ENCODE data around the gene AR. TPM values are rescaled to one million over a fixed set of nuclear protein-coding genes. Genes with fewer than 3 reads are reported as not detected.

The AR gene
- total RNA-seq, 4 donors from 2014 or later, result 6.8 to 9.9 (median 8.2) TPM

DNA sequence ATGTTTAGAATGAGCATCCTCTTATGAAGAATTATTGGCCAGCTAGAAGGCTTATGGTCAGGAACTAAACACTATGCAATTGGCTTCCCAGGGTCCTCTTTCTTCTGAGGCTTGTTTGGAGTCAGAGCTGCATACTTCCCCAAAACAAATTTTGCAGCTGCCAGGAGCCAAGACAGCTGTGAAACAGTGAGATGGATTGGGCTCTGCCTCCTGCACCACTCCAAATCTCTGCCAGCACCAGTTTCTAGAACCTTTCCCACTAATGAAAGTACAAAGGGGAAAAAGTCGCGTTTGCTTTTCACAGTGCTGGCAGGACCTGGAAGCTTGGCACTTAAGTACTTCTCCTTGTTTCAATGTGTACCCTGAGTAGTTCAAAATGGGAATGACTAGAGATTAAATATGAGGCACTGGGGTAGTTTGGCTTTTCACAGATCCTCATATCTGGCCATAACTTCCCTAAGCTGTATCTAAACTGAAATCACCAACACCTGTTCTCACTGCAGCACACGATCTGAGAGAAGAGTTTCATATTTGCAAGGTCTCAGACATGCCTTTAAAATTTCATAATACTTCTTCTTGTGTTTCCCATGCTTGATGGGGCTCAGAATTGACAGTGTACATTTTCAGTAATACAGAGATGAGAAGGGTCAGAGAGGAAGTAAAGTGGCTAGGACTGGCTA, 20.7 kb upstream of the AR start:
- ATAC-seq, result no peak

DNA sequence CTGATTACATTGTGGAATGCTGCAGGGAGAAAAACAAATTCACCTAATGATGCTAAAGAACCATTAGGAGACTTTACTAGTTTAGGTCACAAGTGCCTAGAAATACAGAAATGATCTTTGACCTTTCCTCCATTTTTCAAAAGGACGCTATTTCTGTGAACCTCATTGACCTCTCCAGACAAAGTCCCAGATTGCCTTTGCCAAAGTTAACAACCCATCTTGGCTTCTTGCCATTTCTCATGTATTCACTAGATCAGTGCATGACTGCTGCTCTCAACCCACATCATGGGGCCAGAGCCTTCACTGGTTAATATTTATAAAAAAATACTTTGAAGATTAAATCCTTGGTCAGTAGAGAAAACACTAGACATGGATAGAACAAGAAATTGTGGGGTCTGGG, 19.9 kb upstream of the AR start:
- Histone ChIP-seq H3K27me3 (no peaks in the 10 kb centered on the region), H3K4me3 (no peak overlapping the region), H3K9me3 (no peaks in the 10 kb centered on the region), H3K27ac (no peak overlapping the region), H3K36me3 (no peaks in the 10 kb centered on the region), H3K4me1 (peaks cover 0 to 5% of the 10 kb centered on the region in 2 donors)
- no peak for ATAC-seq
- TF ChIP-seq CTCF (IDR thresholded peaks at IDR 0.05 in 4 of 5, conservative IDR thresholded peaks at IDR 0.05 in 1 of 5), result no peak
- no peak for TF ChIP-seq POLR2A (IDR thresholded peaks at IDR 0.05)
- in situ Hi-C loops (cut with MboI; ENCODE audit: low sequenced_read_pairs in 4 of 4), result no loop called here
- intact Hi-C loops (cut with DNase I; ENCODE audit: low total_unique reads), result no loop called here
- DNase-seq, result no peak

More for the DNA sequence above, 20.7 kb upstream of the AR start:
- intact Hi-C loops (cut with DNase I; ENCODE audit: low total_unique reads) (no loop called here), in situ Hi-C loops (cut with MboI; ENCODE audit: low sequenced_read_pairs in 4 of 4) (no loop called here)
- Histone ChIP-seq H3K9me3 (no peaks in the 10 kb centered on the region), H3K27me3 (no peaks in the 10 kb centered on the region), H3K27ac (no peak overlapping the region), H3K4me1 (peaks cover 0 to 5% of the 10 kb centered on the region in 2 donors), H3K36me3 (no peaks in the 10 kb centered on the region), H3K4me3 (no peak overlapping the region)
- TF ChIP-seq CTCF (IDR thresholded peaks at IDR 0.05 in 4 of 5, conservative IDR thresholded peaks at IDR 0.05 in 1 of 5) (no peak), POLR2A (IDR thresholded peaks at IDR 0.05) (no peak)
- DNase-seq, result no peak

- Histone ChIP-seq H3K4me1 (peaks cover 0 to 5% of the 10 kb centered on the region in 2 donors), H3K27me3 (no peaks in the 10 kb centered on the region), H3K36me3 (no peaks in the 10 kb centered on the region), H3K9me3 (no peaks in the 10 kb centered on the region), H3K4me3 (no peak overlapping the region), H3K27ac (no peak overlapping the region)
- no peak for ATAC-seq
- no peak for TF ChIP-seq CTCF (IDR thresholded peaks at IDR 0.05 in 4 of 5, conservative IDR thresholded peaks at IDR 0.05 in 1 of 5)
- TF ChIP-seq POLR2A (IDR thresholded peaks at IDR 0.05), result no peak
- intact Hi-C loops (cut with DNase I; ENCODE audit: low total_unique reads), result no loop called here
- in situ Hi-C loops (cut with MboI; ENCODE audit: low sequenced_read_pairs in 4 of 4), result no loop called here
- DNase-seq, result no peak
Observed at GRCh38 chrX:67524428-67524827, 19.4 kb upstream of the AR start.

DNA sequence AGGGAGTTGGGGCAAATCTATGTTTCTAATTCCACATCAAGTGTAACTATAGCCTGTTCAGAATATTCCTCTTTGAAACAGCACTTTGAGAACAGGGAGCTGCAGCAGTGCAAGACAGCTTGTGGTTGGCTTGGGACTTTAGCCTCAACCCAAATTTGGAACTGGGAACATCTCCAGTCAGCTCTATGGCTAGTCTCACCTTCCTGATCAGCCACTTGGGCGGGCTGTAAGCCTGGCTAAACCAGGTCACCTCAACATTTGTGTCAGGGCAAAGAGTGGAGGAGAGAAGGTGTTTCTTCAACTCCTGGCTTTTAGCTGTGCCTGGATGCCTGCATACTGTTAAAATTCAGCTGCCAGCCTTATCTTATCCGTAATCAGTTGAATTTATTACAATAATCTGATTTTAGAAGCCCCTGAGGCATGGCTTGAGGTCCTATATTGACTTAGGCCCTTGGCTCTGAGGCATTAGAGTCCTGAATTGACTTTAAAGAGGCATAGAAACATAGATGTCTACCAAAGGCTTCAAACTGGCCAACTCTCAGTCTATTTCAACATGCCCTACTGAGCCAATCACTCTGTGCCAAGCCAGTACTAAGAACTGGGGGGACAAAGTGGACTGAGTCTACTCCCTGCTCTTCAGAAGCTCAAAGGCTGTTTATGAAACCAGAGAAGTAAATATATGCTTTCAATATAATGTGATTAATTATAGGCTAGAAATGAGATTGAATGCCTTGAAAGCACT, 18.7 kb upstream of the AR start:
- Histone ChIP-seq H3K4me1 (peaks cover 0 to 5% of the 10 kb centered on the region in 2 donors), H3K27ac (no peak overlapping the region), H3K9me3 (no peaks in the 10 kb centered on the region), H3K36me3 (no peaks in the 10 kb centered on the region), H3K4me3 (no peak overlapping the region), H3K27me3 (no peaks in the 10 kb centered on the region)
- in situ Hi-C loops (cut with MboI; ENCODE audit: low sequenced_read_pairs in 4 of 4), result loop anchor here in 1 of 4 donors (25.0 kb wide), 1 partner anchor 187 kb away; no protein-coding TSS in a partner anchor
- no peak for DNase-seq
- TF ChIP-seq POLR2A (IDR thresholded peaks at IDR 0.05), result no peak
- no peak for TF ChIP-seq CTCF (IDR thresholded peaks at IDR 0.05 in 4 of 5, conservative IDR thresholded peaks at IDR 0.05 in 1 of 5)
- intact Hi-C loops (cut with DNase I; ENCODE audit: low total_unique reads), result no loop called here
- no peak for ATAC-seq
